OCI-LY1 (cell line): ENCODE measurements around the gene PPP2R5C.

Source experiments
- H2AFZ ChIP-seq: fragments of 200-600 bp; sonication (generic), shearing (Covaris generic); 2 replicates; pipeline ENCODE4 v1.6.0; 2014; ENCODE audit warnings: antibody characterized with exemption, mild to moderate bottlenecking, low read length
- H3F3A ChIP-seq: fragments of 200-600 bp; sonication (generic), shearing (Covaris generic); 2 replicates; pipeline ENCODE4 v1.6.0; 2014; ENCODE audit warnings: mild to moderate bottlenecking, antibody characterized with exemption, low read length, moderate library complexity; ENCODE audit not compliant: insufficient read depth
- H3K27ac ChIP-seq: fragments of 200-600 bp; sonication (generic); 2 replicates; pipeline ENCODE4 v1.5.1; 2014; ENCODE audit warnings: low read length, mixed run types, mild to moderate bottlenecking, low read depth; ENCODE audit not compliant: poor library complexity, severe bottlenecking
- H3K27me3 ChIP-seq: fragments of 200-600 bp; sonication (generic); 2 replicates; pipeline ENCODE4 v1.6.0; 2014; ENCODE audit warnings: antibody characterized with exemption, mild to moderate bottlenecking, low read length, moderate library complexity; ENCODE audit not compliant: insufficient read depth
- H3K36me3 ChIP-seq: fragments of 200-600 bp; sonication (generic); 2 replicates; pipeline ENCODE4 v1.6.1; 2014; ENCODE audit warnings: mild to moderate bottlenecking, antibody characterized with exemption, low read length, moderate library complexity, mixed read lengths; ENCODE audit not compliant: insufficient read depth
- H3K4me1 ChIP-seq: fragments of 200-600 bp; sonication (generic); 2 replicates; pipeline ENCODE4 v1.5.1; 2014; ENCODE audit warnings: mild to moderate bottlenecking, low read length, moderate library complexity; ENCODE audit not compliant: insufficient read depth, severe bottlenecking
- H3K4me2 ChIP-seq: fragments of 200-600 bp; sonication (generic), shearing (Covaris generic); 2 replicates; pipeline ENCODE4 v1.6.1; 2014; ENCODE audit warnings: low read length
- H3K4me3 ChIP-seq: fragments of 200-600 bp; sonication (generic); 2 replicates; pipeline ENCODE4 v1.5.1; 2014; ENCODE audit warnings: low read length, low read depth, mild to moderate bottlenecking, mixed read lengths; ENCODE audit not compliant: poor library complexity, severe bottlenecking
- H3K79me2 ChIP-seq: fragments of 200-600 bp; shearing (Covaris generic); 2 replicates; pipeline ENCODE4 v1.6.1; 2016; ENCODE audit warnings: mixed run types, low read length, mixed read lengths; ENCODE audit not compliant: insufficient read depth
- H3K9ac ChIP-seq: fragments of 200-600 bp; sonication (generic), shearing (Covaris generic); 2 replicates; pipeline ENCODE4 v1.6.1; 2014; ENCODE audit warnings: mild to moderate bottlenecking, low read length, mixed read lengths
- H3K9me2 ChIP-seq: fragments of 200-600 bp; sonication (generic), shearing (Covaris generic); 2 replicates; pipeline ENCODE4 v1.6.1; 2014; ENCODE audit warnings: low read depth, mild to moderate bottlenecking, low read length, mixed read lengths
- H3K9me3 ChIP-seq: fragments of 200-600 bp; shearing (Covaris generic); 2 replicates; pipeline ENCODE4 v1.6.1; 2014; ENCODE audit warnings: low read length, mixed read lengths
- H4K20me1 ChIP-seq: fragments of 200-600 bp; sonication (generic), shearing (Covaris generic); 2 replicates; pipeline ENCODE4 v1.6.0; 2016; ENCODE audit warnings: mild to moderate bottlenecking, low read length; ENCODE audit not compliant: insufficient read depth
- CTCF ChIP-seq: fragments of 200-600 bp; sonication (generic), shearing (Covaris generic); IDR thresholded peaks from 2 replicates; pipeline ENCODE4 v1.5.1; 2017; ENCODE audit warnings: mild to moderate bottlenecking, antibody characterized with exemption, low read length, moderate library complexity, mixed read lengths
- EZH2 ChIP-seq: fragments of 200-600 bp; sonication (generic), shearing (Covaris generic); IDR thresholded peaks from 2 replicates; pipeline ENCODE4 v1.8.0; 2017; ENCODE audit warnings: borderline replicate concordance, mixed run types, mild to moderate bottlenecking, antibody characterized with exemption, low read length, moderate library complexity, mixed read lengths

Gene PPP2R5C

GRCh38 chr14:101889898-101890297 is 128.4 kb downstream of the PPP2R5C start:
- H2AFZ ChIP-seq, result no peak overlapping the region
- no peaks in the 10 kb centered on the region for H3K27me3 ChIP-seq
- no peaks in the 10 kb centered on the region for H3K9me3 ChIP-seq
- H3K4me3 ChIP-seq, result no peak overlapping the region
- TF ChIP-seq EZH2 (no peak), CTCF (peak; percentile 13; the same call in 1 of the 2 replicates)
- no peaks in the 10 kb centered on the region for H3K9me2 ChIP-seq
- no peak overlapping the region for H3K4me2 ChIP-seq
- no peaks in the 10 kb centered on the region for H3K79me2 ChIP-seq
- H3F3A ChIP-seq, result no peaks in the 10 kb centered on the region
- no peak overlapping the region for H3K9ac ChIP-seq
- H3K36me3 ChIP-seq, result peaks cover 42% of the 10 kb centered on the region
- H3K4me1 ChIP-seq, result peaks cover 6% of the 10 kb centered on the region
- H4K20me1 ChIP-seq, result no peaks in the 10 kb centered on the region
- H3K27ac ChIP-seq, result no peak overlapping the region

- Histone ChIP-seq H3K9ac (no peak overlapping the region), H3K4me3 (no peak overlapping the region)
Measured at GRCh38 chr14:101891471-101891870, 130.0 kb downstream of the PPP2R5C start.

GRCh38 chr14:101893759-101894158 is 132.2 kb downstream of the PPP2R5C start:
- no peaks in the 10 kb centered on the region for H3K79me2 ChIP-seq
- no peaks in the 10 kb centered on the region for H3K27me3 ChIP-seq
- no peak overlapping the region for H3K9ac ChIP-seq
- no peak for TF ChIP-seq EZH2
- H3K9me3 ChIP-seq, result no peaks in the 10 kb centered on the region
- H4K20me1 ChIP-seq, result no peaks in the 10 kb centered on the region
- H3K36me3 ChIP-seq, result peaks cover 49% of the 10 kb centered on the region
- H3K4me3 ChIP-seq, result no peak overlapping the region
- H3F3A ChIP-seq, result no peaks in the 10 kb centered on the region
- no peaks in the 10 kb centered on the region for H3K9me2 ChIP-seq
- H3K27ac ChIP-seq, result no peak overlapping the region
- no peaks in the 10 kb centered on the region for H3K4me1 ChIP-seq
- no peak overlapping the region for H3K4me2 ChIP-seq
- no peak overlapping the region for H2AFZ ChIP-seq

More at GRCh38 chr14:101891471-101891870, 130.0 kb downstream of the PPP2R5C start:
- Histone ChIP-seq H3K27ac (no peak overlapping the region), H3K4me2 (no peak overlapping the region), H3K36me3 (peaks cover 41% of the 10 kb centered on the region), H4K20me1 (no peaks in the 10 kb centered on the region), H2AFZ (no peak overlapping the region), H3K9me2 (no peaks in the 10 kb centered on the region), H3K4me1 (peaks cover 6% of the 10 kb centered on the region), H3F3A (no peaks in the 10 kb centered on the region), H3K79me2 (no peaks in the 10 kb centered on the region), H3K9me3 (no peaks in the 10 kb centered on the region), H3K27me3 (no peaks in the 10 kb centered on the region)
- TF ChIP-seq EZH2 (no peak), CTCF (no peak)

GRCh38 chr14:101894365-101895081 is 133.0 kb downstream of the PPP2R5C start:
- no peak overlapping the region for H3K27ac ChIP-seq
- H3K79me2 ChIP-seq, result no peaks in the 10 kb centered on the region
- no peaks in the 10 kb centered on the region for H3K27me3 ChIP-seq
- no peak for TF ChIP-seq EZH2
- H4K20me1 ChIP-seq, result no peaks in the 10 kb centered on the region
- no peaks in the 10 kb centered on the region for H3K9me3 ChIP-seq
- peaks cover 56% of the 10 kb centered on the region for H3K36me3 ChIP-seq
- no peaks in the 10 kb centered on the region for H3K4me1 ChIP-seq
- H3K9ac ChIP-seq, result no peak overlapping the region
- no peaks in the 10 kb centered on the region for H3K9me2 ChIP-seq
- no peaks in the 10 kb centered on the region for H3F3A ChIP-seq
- H2AFZ ChIP-seq, result no peak overlapping the region
- H3K4me3 ChIP-seq, result no peak overlapping the region
- no peak overlapping the region for H3K4me2 ChIP-seq
